ENCODE measurements around the gene CERS6.

DNA sequence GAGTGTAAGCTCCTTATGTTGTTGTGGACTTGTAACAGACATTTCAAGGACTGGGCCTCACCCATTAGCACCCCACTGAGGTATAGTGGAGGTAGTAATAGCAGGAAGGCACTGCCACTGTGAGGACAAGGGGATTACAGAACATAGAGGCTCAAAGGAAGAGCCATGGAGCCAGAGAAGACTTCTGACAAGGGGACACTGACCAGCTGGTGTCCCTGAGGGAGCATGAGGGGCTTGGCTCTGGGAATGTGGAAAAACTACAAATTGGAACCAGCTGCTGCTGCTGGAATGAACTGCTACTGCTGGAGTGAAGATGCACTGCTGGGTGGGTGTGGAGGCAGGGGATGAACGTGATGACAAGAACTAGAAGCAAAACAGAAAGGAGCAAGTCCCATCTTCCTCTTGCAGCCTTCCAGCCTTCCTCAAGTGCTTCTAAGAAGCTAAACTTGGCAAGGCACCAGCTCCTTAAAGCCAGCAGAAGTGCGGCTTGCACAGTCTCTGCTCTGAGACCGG lies 179.0 kb downstream of the CERS6 start:
- no peak for TF ChIP-seq NR2C2 (IDR thresholded peaks at IDR 0.05; ENCODE audit: borderline replicate concordance, control insufficient read depth, insufficient read length, low read depth)
- TF ChIP-seq CBX3 (IDR thresholded peaks at IDR 0.05; ENCODE audit: borderline replicate concordance, low read depth), result no peak
- TF ChIP-seq, protein P1, sequence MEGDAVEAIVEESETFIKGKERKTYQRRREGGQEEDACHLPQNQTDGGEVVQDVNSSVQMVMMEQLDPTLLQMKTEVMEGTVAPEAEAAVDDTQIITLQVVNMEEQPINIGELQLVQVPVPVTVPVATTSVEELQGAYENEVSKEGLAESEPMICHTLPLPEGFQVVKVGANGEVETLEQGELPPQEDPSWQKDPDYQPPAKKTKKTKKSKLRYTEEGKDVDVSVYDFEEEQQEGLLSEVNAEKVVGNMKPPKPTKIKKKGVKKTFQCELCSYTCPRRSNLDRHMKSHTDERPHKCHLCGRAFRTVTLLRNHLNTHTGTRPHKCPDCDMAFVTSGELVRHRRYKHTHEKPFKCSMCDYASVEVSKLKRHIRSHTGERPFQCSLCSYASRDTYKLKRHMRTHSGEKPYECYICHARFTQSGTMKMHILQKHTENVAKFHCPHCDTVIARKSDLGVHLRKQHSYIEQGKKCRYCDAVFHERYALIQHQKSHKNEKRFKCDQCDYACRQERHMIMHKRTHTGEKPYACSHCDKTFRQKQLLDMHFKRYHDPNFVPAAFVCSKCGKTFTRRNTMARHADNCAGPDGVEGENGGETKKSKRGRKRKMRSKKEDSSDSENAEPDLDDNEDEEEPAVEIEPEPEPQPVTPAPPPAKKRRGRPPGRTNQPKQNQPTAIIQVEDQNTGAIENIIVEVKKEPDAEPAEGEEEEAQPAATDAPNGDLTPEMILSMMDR (IDR thresholded peaks at IDR 0.05 in 2 of 3, conservative IDR thresholded peaks at IDR 0.05 in 1 of 3; ENCODE audit: control insufficient read depth in 2 of 3, extremely low read depth in 1 of 3, insufficient read depth in 1 of 3, low read depth in 3 of 3, low read length in 3 of 3), result peak in 1 of 3 experiments; percentile 15; a peak in 1 of 6 replicates
- TF ChIP-seq, protein P2, sequence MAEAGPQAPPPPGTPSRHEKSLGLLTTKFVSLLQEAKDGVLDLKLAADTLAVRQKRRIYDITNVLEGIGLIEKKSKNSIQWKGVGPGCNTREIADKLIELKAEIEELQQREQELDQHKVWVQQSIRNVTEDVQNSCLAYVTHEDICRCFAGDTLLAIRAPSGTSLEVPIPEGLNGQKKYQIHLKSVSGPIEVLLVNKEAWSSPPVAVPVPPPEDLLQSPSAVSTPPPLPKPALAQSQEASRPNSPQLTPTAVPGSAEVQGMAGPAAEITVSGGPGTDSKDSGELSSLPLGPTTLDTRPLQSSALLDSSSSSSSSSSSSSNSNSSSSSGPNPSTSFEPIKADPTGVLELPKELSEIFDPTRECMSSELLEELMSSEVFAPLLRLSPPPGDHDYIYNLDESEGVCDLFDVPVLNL (IDR thresholded peaks at IDR 0.05; ENCODE audit: low read depth, low read length), result no peak
- TF ChIP-seq SUZ12 (IDR thresholded peaks at IDR 0.05; ENCODE audit: unreplicated experiment), result no peak
- TF ChIP-seq POU2F2 (IDR thresholded peaks at IDR 0.05; ENCODE audit: borderline replicate concordance, low read depth, low read length), result no peak

Measured in GM12878 (cell line).